Measurements from ENCODE around the gene METTL21C.

METTL21C gene
- total RNA-seq, result 0 reads per million in 3 donors

- H3K4me3 ChIP-seq (ENCODE audit: insufficient read depth, low read depth, low read length, poor library complexity, severe bottlenecking), result no peak within 1 kb of the TSS
These were observed at the start of gene METTL21C for GRCh38 chr13:102694937-102695336. Gene METTL21C (minus strand): TSS chr13:102695044. CDS start chr13:102694498, 546 bp downstream.

GRCh38 chr13:102742506-102742905 lies 47.7 kb upstream of the METTL21C start:
- Histone ChIP-seq H3K27ac (ENCODE audit: insufficient read depth, low read length, poor library complexity, severe bottlenecking) (no peak overlapping the region), H3K4me1 (ENCODE audit: control insufficient read depth, insufficient read depth, low read length, poor library complexity, severe bottlenecking) (no peaks in the 10 kb centered on the region), H3K9me3 (ENCODE audit: control insufficient read depth, low read length) (no peaks in the 10 kb centered on the region), H3K4me3 (ENCODE audit: insufficient read depth, low read depth, low read length, poor library complexity, severe bottlenecking) (no peak overlapping the region), H3K36me3 (ENCODE audit: control insufficient read depth, insufficient read depth, low read length) (no peaks in the 10 kb centered on the region), H3K27me3 (replicated peaks; ENCODE audit: control insufficient read depth, insufficient read depth, low read length, poor library complexity, severe bottlenecking) (no peaks in the 10 kb centered on the region)
- DNase-seq, result no peak

More at GRCh38 chr13:102694937-102695336, at the start of gene METTL21C:
- Histone ChIP-seq H3K9me3 (ENCODE audit: control insufficient read depth, low read length) (no peaks in the 10 kb centered on the region), H3K27me3 (replicated peaks; ENCODE audit: control insufficient read depth, insufficient read depth, low read length, poor library complexity, severe bottlenecking) (no peaks in the 10 kb centered on the region), H3K27ac (ENCODE audit: insufficient read depth, low read length, poor library complexity, severe bottlenecking) (no peak within 1 kb of the TSS), H3K36me3 (ENCODE audit: control insufficient read depth, insufficient read depth, low read length) (no peaks in the 10 kb centered on the region), H3K4me1 (ENCODE audit: control insufficient read depth, insufficient read depth, low read length, poor library complexity, severe bottlenecking) (no peaks in the 10 kb centered on the region)
- no peak for DNase-seq

GRCh38 chr13:102742101-102742500 lies 47.3 kb upstream of the METTL21C start:
- no peaks in the 10 kb centered on the region for H3K36me3 ChIP-seq (ENCODE audit: control insufficient read depth, insufficient read depth, low read length)
- H3K4me3 ChIP-seq (ENCODE audit: insufficient read depth, low read depth, low read length, poor library complexity, severe bottlenecking), result no peak overlapping the region
- no peak overlapping the region for H3K27ac ChIP-seq (ENCODE audit: insufficient read depth, low read length, poor library complexity, severe bottlenecking)
- no peaks in the 10 kb centered on the region for H3K4me1 ChIP-seq (ENCODE audit: control insufficient read depth, insufficient read depth, low read length, poor library complexity, severe bottlenecking)
- no peaks in the 10 kb centered on the region for H3K9me3 ChIP-seq (ENCODE audit: control insufficient read depth, low read length)
- no peak for DNase-seq
- no peaks in the 10 kb centered on the region for H3K27me3 ChIP-seq (replicated peaks; ENCODE audit: control insufficient read depth, insufficient read depth, low read length, poor library complexity, severe bottlenecking)

GRCh38 chr13:102729560-102730270 lies 34.9 kb upstream of the METTL21C start:
- H3K36me3 ChIP-seq (ENCODE audit: control insufficient read depth, insufficient read depth, low read length), result no peaks in the 10 kb centered on the region
- DNase-seq, result no peak
- no peak overlapping the region for H3K4me3 ChIP-seq (ENCODE audit: insufficient read depth, low read depth, low read length, poor library complexity, severe bottlenecking)
- H3K9me3 ChIP-seq (ENCODE audit: control insufficient read depth, low read length), result no peaks in the 10 kb centered on the region
- H3K27ac ChIP-seq (ENCODE audit: insufficient read depth, low read length, poor library complexity, severe bottlenecking), result no peak overlapping the region
- no peaks in the 10 kb centered on the region for H3K4me1 ChIP-seq (ENCODE audit: control insufficient read depth, insufficient read depth, low read length, poor library complexity, severe bottlenecking)
- no peaks in the 10 kb centered on the region for H3K27me3 ChIP-seq (replicated peaks; ENCODE audit: control insufficient read depth, insufficient read depth, low read length, poor library complexity, severe bottlenecking)

GRCh38 chr13:102726430-102726829 lies 31.6 kb upstream of the METTL21C start:
- H3K9me3 ChIP-seq (ENCODE audit: control insufficient read depth, low read length), result no peaks in the 10 kb centered on the region
- no peak overlapping the region for H3K27ac ChIP-seq (ENCODE audit: insufficient read depth, low read length, poor library complexity, severe bottlenecking)
- H3K4me3 ChIP-seq (ENCODE audit: insufficient read depth, low read depth, low read length, poor library complexity, severe bottlenecking), result no peak overlapping the region
- H3K36me3 ChIP-seq (ENCODE audit: control insufficient read depth, insufficient read depth, low read length), result no peaks in the 10 kb centered on the region
- no peaks in the 10 kb centered on the region for H3K27me3 ChIP-seq (replicated peaks; ENCODE audit: control insufficient read depth, insufficient read depth, low read length, poor library complexity, severe bottlenecking)
- no peak for DNase-seq
- no peaks in the 10 kb centered on the region for H3K4me1 ChIP-seq (ENCODE audit: control insufficient read depth, insufficient read depth, low read length, poor library complexity, severe bottlenecking)

- no peak for DNase-seq
- Histone ChIP-seq H3K4me1 (ENCODE audit: control insufficient read depth, insufficient read depth, low read length, poor library complexity, severe bottlenecking) (no peaks in the 10 kb centered on the region), H3K36me3 (ENCODE audit: control insufficient read depth, insufficient read depth, low read length) (no peaks in the 10 kb centered on the region), H3K27me3 (replicated peaks; ENCODE audit: control insufficient read depth, insufficient read depth, low read length, poor library complexity, severe bottlenecking) (no peaks in the 10 kb centered on the region), H3K4me3 (ENCODE audit: insufficient read depth, low read depth, low read length, poor library complexity, severe bottlenecking) (no peak overlapping the region), H3K27ac (ENCODE audit: insufficient read depth, low read length, poor library complexity, severe bottlenecking) (no peak overlapping the region), H3K9me3 (ENCODE audit: control insufficient read depth, low read length) (no peaks in the 10 kb centered on the region)
These were observed 30.1 kb upstream of the METTL21C start for GRCh38 chr13:102724923-102725322.

GRCh38 chr13:102721800-102722231 lies 27.0 kb upstream of the METTL21C start:
- Histone ChIP-seq H3K27ac (ENCODE audit: insufficient read depth, low read length, poor library complexity, severe bottlenecking) (no peak overlapping the region), H3K4me1 (ENCODE audit: control insufficient read depth, insufficient read depth, low read length, poor library complexity, severe bottlenecking) (no peaks in the 10 kb centered on the region), H3K9me3 (ENCODE audit: control insufficient read depth, low read length) (no peaks in the 10 kb centered on the region), H3K36me3 (ENCODE audit: control insufficient read depth, insufficient read depth, low read length) (no peaks in the 10 kb centered on the region), H3K4me3 (ENCODE audit: insufficient read depth, low read depth, low read length, poor library complexity, severe bottlenecking) (no peak overlapping the region), H3K27me3 (replicated peaks; ENCODE audit: control insufficient read depth, insufficient read depth, low read length, poor library complexity, severe bottlenecking) (no peaks in the 10 kb centered on the region)
- no peak for DNase-seq

- H3K27me3 ChIP-seq (replicated peaks; ENCODE audit: control insufficient read depth, insufficient read depth, low read length, poor library complexity, severe bottlenecking), result no peaks in the 10 kb centered on the region
- H3K4me3 ChIP-seq (ENCODE audit: insufficient read depth, low read depth, low read length, poor library complexity, severe bottlenecking), result no peak overlapping the region
- no peaks in the 10 kb centered on the region for H3K4me1 ChIP-seq (ENCODE audit: control insufficient read depth, insufficient read depth, low read length, poor library complexity, severe bottlenecking)
- no peaks in the 10 kb centered on the region for H3K9me3 ChIP-seq (ENCODE audit: control insufficient read depth, low read length)
- no peak for DNase-seq
- H3K36me3 ChIP-seq (ENCODE audit: control insufficient read depth, insufficient read depth, low read length), result no peaks in the 10 kb centered on the region
- no peak overlapping the region for H3K27ac ChIP-seq (ENCODE audit: insufficient read depth, low read length, poor library complexity, severe bottlenecking)
These were observed 23.9 kb upstream of the METTL21C start for GRCh38 chr13:102718746-102719145.

- Histone ChIP-seq H3K27ac (ENCODE audit: insufficient read depth, low read length, poor library complexity, severe bottlenecking) (no peak overlapping the region), H3K9me3 (ENCODE audit: control insufficient read depth, low read length) (no peaks in the 10 kb centered on the region), H3K4me1 (ENCODE audit: control insufficient read depth, insufficient read depth, low read length, poor library complexity, severe bottlenecking) (no peaks in the 10 kb centered on the region), H3K27me3 (replicated peaks; ENCODE audit: control insufficient read depth, insufficient read depth, low read length, poor library complexity, severe bottlenecking) (no peaks in the 10 kb centered on the region), H3K36me3 (ENCODE audit: control insufficient read depth, insufficient read depth, low read length) (no peaks in the 10 kb centered on the region), H3K4me3 (ENCODE audit: insufficient read depth, low read depth, low read length, poor library complexity, severe bottlenecking) (no peak overlapping the region)
- no peak for DNase-seq
These were observed 20.6 kb upstream of the METTL21C start for GRCh38 chr13:102715447-102715846.

GRCh38 chr13:102710261-102710679 lies 15.4 kb upstream of the METTL21C start:
- no peak for DNase-seq
- Histone ChIP-seq H3K27me3 (replicated peaks; ENCODE audit: control insufficient read depth, insufficient read depth, low read length, poor library complexity, severe bottlenecking) (no peaks in the 10 kb centered on the region), H3K27ac (ENCODE audit: insufficient read depth, low read length, poor library complexity, severe bottlenecking) (no peak overlapping the region), H3K9me3 (ENCODE audit: control insufficient read depth, low read length) (no peaks in the 10 kb centered on the region), H3K4me3 (ENCODE audit: insufficient read depth, low read depth, low read length, poor library complexity, severe bottlenecking) (no peak overlapping the region), H3K4me1 (ENCODE audit: control insufficient read depth, insufficient read depth, low read length, poor library complexity, severe bottlenecking) (no peaks in the 10 kb centered on the region), H3K36me3 (ENCODE audit: control insufficient read depth, insufficient read depth, low read length) (no peaks in the 10 kb centered on the region)

All from effector memory CD4-positive, alpha-beta T cell (primary cell).